Keratinocyte (primary cell): ENCODE data around the gene HAAO.

Experiments used
- EZH2 ChIP-seq: IDR thresholded peaks from one replicate; pipeline ENCODE4 v1.6.1; 2012; ENCODE audit warnings: inconsistent platforms, mild to moderate bottlenecking, low read length, moderate library complexity
- TF ChIP-seq, protein P1 (sequence below), 3 experiments: IDR thresholded peaks in 1 of 3; conservative IDR thresholded peaks in 1 of 3; optimal IDR thresholded peaks in 1 of 3; 2 replicates in 2 of 3; 3 replicates in 1 of 3; pipeline versions ENCODE3 to v1.5.1; 2011; ENCODE audit warnings: low read length in 3 of 3, mild to moderate bottlenecking in 3 of 3, moderate library complexity in 2 of 3, control low read depth in 1 of 3, inconsistent platforms in 1 of 3; ENCODE audit not compliant: insufficient read depth in 2 of 3; ENCODE audit errors: extremely low read depth in 1 of 3

DNA sequence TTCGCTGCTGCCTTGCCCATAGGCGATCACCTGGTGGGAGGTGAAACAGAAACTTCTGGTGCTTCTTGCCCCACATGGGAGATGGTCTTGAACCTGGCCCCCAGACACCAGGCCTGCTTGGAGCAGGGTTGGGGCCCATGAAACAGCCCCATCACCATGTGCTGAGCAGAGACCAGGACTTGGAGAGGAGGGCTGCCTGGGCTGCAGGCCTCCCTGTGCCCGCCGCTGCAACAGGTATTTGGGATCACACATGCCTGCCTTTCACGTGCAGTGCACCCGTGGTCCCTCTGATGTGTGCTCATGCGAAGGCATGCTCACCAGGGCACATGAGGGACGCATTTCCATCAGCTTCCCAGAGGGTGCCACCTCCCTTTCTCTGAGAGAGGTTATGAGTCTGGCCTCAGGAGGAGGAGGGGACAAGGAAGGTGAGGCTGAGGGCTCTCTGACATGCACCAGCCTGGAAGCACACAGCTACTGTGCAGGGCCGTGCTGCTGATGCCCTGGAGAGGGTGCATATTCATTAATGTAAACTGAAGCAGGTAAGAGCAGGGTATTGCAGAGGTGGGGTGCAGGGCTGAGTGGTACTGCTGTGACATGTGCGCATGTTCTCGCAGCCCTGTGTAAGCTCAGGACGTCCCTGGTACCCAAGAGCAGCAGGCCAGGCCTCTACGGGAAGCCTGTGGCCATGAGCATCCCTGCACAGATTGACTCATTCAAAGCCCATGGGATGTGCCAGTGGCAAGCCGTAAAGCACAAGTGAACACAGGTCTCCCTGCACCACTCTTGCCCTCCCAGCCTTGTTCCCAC lies 24.3 kb downstream of the HAAO start:
- TF ChIP-seq, protein P1, sequence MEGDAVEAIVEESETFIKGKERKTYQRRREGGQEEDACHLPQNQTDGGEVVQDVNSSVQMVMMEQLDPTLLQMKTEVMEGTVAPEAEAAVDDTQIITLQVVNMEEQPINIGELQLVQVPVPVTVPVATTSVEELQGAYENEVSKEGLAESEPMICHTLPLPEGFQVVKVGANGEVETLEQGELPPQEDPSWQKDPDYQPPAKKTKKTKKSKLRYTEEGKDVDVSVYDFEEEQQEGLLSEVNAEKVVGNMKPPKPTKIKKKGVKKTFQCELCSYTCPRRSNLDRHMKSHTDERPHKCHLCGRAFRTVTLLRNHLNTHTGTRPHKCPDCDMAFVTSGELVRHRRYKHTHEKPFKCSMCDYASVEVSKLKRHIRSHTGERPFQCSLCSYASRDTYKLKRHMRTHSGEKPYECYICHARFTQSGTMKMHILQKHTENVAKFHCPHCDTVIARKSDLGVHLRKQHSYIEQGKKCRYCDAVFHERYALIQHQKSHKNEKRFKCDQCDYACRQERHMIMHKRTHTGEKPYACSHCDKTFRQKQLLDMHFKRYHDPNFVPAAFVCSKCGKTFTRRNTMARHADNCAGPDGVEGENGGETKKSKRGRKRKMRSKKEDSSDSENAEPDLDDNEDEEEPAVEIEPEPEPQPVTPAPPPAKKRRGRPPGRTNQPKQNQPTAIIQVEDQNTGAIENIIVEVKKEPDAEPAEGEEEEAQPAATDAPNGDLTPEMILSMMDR (optimal IDR thresholded peaks at IDR 0.05 in 1 of 3, IDR thresholded peaks at IDR 0.05 in 1 of 3, conservative IDR thresholded peaks at IDR 0.05 in 1 of 3; ENCODE audit: extremely low read depth in 1 of 3, insufficient read depth in 2 of 3, low read length in 3 of 3): no peak
- TF ChIP-seq EZH2: no peak
